GM21360 (cell line): ENCODE data around the gene GABBR2.

Experiments
- ATAC-seq: cut with Tn5 transposase; IDR thresholded peaks from one replicate; pipeline ENCODE4 v1.9.1; 2021; ENCODE audit warnings: mild to moderate bottlenecking, moderate library complexity; ENCODE audit not compliant: unreplicated experiment

The GABBR2 gene

DNA sequence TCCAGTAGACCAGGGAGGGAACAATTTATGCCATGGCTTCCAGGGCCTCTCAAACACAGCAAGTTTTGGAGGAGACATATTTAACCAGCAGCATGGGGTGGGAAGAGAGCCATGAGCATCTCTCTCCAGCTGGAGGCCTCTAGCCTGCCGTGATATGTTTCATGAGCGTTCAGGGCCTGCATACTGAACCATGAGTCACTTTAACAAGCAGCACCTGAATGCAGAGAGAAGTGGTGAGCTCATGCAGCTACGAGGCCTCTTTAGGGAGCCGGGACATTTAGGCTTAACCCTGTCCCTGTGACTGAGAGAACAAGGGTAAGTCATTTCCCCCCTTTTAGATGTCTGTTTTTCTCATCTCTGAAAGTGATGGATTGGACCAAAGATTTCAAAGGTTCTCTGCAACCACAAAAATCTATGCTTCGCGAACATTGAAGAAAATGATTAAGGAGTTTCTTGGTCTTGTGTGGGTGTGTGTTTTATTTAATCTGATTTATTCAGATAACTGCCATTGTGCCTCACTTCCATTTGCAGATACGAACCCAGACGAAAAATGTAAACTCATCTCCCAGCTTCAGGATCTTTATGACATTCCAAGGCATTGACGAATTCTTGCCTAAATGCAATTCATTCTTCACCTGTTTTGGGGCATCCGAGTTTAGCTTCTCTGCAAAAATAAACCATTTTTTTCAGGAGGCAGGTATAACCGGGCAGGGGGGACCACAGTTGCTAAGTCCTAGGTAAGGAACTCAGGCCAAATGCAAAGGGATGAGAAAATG is 157.0 kb downstream of the GABBR2 start:
- ATAC-seq = no peak

DNA sequence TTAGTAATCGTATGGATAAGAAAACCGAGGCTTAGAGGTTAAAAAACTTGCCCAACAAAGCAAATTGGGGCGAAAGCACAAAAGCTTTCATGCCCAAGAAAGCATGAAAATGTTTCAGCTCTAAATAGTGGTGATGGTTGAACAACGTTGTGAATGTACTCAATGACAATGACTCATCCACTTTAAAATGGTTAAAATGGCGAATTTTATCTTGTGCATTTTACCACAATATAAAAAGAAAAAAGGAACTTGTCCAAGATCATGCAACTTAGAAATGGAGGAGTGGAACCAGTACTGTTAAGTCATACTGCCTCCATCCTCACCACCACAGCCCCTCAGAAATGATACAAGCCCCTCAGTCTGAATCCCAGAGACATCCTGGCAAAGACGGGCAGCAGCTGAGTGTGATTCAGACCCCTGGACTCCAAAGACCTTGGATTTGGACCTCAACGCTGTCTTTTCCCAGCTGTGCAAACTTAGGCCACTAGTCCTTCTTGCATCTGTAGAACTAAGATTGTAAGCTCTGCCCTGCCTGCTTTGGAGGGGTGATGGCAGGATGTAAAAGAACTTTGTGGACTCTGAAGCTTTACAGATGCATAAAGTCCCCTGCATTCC is 158.4 kb downstream of the GABBR2 start:
- no peak for ATAC-seq

DNA sequence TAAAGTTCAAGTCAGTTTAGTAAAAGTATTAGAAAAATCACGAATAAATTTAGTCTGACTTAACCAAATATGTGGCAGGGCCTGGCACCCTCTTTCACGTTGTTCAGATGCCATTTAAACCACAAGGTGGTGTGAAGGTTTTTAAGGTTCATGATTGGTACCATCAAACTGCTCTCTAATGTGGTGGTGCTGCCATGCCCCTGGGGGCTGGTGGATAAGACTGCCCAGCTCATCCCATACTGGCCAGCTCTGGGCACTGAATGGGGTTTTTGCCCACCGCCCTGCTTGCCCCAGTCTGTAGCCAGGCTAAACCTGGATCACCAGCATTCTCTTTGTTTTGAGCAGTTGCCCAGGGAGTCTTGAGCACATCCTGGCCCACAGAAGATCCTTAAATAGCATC is 159.3 kb downstream of the GABBR2 start:
- no peak for ATAC-seq

DNA sequence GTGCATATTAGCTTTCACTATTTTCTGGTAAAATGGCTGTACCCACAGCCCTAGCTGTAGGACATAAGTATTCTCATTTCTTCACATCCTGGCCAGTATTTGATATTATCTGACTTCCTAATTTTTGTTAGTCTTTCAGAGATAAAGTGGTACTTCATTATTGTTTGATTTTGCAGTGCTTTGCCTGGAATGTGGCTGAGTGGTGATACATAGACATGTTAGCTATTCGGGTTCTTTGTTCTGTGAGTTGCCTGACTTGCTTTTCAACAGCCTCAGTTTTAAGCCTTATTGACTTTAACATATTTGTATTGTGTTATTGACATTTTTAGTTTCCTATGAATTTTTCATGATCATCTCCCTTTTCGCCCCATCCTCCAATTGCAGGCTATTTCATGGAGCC is 161.1 kb downstream of the GABBR2 start:
- ATAC-seq = no peak

DNA sequence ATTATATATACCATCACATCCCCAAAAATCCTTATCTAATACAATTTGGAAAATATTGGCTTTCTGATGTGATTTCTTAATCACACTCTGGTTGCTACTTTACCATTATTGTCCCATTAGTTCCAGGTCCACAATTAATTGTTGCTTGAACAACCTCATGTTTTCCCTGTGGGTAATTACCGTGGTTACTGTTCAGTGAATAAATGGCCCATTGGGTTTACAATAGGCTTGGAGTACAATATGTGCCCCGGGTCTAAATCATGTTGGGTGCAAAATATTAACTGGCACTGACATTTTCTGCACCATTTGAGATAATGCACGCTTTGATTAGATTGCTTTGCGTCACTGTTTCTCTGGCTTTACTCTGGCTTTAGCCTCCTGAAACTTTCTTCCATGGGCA is 163.7 kb downstream of the GABBR2 start:
- no peak for ATAC-seq

DNA sequence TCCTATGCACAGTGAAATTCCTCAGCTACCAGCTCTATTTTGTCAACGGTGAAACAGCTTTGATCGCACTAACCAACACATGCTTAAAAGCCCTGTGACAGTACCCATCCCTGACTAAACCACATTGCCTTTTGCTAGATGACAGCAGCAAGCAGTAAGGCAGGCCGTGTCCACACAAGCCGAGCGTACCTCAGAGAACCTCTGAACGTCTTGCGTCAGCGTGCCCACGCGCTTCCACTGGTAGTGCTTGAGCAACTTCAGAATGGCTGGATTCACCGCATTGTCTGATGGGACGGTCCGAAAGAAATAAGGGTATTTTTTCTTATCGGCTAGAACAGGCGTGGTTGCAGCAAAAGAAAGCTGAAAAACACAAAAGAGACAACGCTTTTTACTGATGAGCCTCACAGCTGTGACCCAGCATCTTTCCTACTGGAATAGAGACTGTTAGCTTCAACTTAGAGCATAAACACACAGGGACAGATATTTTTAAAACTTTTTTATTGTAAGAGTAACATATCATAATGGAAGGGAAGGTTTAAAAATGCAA is 167.0 kb downstream of the GABBR2 start:
- ATAC-seq = no peak

DNA sequence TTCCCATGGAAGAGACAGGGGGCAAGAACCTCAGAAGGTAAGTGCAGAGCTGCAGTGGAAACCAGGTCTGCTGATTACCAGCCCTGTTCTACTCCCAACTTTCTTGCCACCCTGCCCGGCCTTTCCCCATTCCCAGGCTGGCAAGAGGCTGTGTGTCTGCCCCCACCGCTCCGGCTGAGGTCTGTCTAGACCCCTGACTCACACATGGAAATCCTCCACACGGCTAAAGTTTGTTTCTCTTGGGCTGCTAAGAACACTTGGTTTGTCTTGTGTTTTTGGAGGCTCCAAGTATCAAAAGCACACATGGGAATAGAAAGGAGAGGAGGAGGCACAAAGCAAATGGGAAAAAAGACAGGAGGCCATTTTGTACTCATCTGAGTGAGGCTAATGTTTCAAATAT is 168.3 kb downstream of the GABBR2 start:
- ATAC-seq = no peak

DNA sequence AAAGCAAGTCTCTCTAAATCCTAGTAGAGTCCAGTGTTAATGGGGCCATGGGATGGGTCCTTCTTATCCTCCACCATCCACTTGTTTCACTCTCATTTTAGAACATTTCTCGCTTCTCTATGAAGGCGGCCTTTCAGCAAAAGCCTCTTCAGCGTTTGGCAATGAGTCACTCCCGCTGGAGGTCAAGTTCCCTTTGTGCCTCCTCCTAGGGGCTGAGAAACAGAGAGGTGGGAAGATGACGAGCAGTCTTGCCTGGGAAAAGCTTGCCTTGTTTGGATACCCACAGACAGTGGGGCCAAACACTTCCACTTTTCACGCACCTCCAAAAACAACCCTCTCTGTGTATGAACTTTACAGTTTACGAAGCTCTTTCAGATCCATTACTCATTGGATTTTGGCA is 168.8 kb downstream of the GABBR2 start:
- no peak for ATAC-seq

DNA sequence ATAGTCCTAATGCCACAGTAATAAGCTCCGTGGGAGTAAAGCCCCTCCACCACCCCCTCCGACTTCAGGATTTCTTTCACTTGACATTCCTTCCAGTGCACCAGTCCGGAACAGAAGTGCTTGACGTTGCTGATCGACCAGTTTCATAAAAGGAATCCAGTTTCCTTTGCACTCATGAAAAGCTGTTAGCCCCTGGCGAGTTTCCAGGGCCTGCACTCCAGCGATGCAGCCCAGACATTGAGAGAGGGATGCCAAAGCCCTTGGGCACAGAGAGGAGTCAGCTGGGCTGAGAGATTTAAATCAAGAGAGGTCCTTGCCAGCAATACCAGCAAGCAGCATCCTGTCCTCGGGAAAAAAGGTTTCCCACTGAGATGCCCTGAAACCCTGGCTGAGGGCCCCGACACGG is 170.1 kb downstream of the GABBR2 start:
- ATAC-seq = no peak

DNA sequence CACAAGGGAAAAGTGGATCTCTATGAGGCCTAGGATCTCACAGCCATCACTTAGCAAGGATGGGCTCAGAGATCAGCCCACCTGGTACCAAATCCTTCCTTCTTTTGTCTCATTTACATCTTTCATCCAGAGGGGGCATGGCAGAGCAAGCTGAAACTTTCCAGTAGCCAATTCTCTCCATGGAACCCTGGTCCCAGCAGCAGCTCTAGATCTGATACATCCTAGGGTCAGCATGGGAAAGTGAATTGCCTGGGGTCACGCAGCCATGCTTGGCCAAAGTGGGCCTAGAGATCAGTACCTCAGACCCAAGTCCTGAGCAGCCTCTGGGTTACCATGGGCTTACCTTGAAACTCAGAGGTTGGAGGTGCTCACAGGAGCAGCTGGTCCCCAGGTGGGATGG is 170.5 kb downstream of the GABBR2 start:
- ATAC-seq = no peak

DNA sequence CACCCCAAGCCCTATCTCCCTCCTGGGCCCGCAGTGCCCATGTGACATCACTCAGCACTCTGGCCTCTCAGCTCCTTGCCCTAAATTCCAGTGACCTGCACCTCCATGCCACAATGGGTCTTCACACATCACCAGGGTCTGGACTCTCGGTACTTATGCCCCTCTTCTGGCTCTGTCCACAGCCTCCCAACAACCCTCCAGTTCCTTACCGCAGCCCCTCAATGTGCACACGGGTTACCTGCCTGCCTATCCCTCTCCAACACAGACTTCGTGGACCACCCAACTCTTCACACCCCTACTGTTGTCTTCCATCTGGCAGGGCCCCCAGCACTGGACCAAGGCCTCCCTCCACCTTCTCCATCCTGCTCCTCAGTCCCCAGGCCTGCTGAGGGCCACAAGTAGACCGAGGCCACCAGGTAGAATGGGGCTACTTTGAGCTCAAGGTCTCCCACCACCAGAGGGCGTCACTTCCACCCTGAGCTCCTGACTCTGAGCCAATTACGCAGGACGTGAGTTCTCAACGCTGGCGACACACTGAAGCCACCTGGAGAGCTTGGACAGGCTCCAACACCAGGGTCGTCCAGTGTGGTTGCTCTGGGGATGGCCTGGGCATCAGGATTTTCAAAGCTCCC is 172.1 kb downstream of the GABBR2 start:
- no peak for ATAC-seq

DNA sequence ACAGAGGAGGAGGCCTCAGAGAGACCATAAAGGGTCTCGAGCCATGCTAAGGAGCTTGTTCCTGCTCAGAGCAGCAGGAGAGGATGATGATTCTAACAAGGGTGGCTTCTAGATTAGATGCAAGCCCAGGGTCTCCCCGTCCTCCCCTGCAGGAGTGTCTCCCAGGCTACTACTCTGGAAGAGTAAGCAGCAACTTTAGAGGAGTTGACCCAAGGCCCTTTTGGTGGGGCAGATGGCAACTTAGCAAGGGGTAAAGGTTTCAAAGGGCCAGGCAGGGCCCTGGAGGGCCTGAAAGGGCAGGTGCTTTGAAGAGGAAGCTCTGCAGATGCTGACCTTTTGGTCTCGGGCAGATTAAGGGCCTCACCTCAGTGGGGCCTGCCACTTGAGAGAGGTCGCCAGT is 174.9 kb downstream of the GABBR2 start:
- no peak for ATAC-seq

DNA sequence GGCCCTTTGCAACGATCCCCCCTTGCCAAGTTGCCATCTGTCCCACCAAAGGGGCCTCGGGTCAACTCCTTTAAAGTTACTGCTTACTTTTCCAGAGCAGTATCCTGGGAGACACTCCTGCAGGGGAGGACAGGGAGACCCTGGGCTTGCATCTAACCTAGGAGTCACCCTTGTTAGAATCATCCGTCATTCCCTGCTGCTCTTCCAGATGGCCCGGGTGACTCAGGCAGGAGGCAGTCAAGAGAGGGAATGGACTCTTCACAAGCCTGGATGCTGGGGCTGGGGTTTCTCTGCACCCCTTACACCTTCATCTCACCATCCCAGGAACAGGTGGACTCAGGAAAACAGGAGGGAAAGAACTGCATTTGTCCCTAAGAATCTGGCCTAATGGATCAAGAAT is 175.6 kb downstream of the GABBR2 start:
- ATAC-seq = no peak

DNA sequence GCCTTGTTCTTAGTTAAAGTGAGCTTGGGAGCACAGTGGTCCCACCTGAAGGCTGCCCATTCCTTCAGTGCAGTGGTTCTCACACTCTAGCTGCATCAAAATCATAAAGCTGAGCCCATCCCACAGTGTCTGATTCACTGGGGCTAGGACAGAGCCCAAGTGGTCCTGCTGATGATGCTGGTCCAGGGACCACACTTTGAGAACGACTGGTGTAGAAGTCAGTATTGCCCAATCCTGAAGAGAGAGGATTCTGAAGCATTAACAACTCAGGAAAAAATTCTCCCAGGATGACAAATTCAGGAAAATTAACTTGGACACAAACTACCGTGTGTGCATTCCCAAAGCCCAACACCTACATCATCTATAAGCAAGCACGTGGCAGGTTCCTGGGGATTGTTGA is 176.2 kb downstream of the GABBR2 start:
- ATAC-seq = no peak

DNA sequence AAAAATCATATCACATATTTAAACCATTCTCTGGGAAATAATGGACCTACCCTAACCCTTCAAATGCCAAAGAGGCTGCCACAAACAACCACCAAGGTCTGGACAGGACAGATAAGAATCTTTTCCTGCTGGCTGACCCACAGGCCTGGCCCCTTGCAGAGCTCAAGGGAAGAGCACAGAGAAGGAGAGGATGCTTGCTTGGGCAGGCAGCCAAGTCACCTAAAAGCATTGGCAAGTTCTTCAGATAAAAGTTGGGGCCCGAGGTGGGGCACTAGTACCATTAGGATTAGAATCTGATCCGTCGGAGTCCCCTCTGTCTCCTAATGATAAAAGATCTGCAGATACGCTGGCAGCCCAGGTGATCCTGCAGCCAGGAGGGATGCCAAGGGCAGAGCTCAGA is 176.6 kb downstream of the GABBR2 start:
- no peak for ATAC-seq

DNA sequence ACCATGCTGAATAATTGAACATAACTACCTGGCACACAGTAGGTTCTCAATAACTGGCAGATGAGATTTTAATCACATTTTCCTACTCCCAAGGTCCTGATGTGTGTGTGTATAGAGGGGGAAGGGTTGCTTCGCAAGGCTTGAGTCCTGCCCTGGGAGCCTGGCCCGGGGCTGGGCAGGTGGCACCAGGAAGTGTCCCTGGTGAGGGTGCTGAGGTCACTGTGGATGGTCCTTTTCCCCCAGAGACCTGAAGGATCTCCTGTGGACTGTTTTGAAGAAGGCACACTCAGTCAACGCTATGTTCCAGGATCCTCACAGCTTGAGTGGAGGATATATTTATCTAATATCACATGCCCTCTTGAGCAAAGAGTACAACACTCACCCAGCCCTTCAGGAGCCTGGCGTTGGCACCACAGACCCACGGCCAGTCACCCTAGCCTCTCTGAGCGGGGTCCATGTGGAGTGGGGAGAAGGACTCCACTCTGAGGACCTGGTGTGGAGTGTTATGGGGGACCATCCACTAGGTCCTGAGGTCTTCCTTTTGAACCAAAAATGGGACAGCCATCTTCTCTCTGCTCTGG is 177.8 kb downstream of the GABBR2 start:
- ATAC-seq = no peak

DNA sequence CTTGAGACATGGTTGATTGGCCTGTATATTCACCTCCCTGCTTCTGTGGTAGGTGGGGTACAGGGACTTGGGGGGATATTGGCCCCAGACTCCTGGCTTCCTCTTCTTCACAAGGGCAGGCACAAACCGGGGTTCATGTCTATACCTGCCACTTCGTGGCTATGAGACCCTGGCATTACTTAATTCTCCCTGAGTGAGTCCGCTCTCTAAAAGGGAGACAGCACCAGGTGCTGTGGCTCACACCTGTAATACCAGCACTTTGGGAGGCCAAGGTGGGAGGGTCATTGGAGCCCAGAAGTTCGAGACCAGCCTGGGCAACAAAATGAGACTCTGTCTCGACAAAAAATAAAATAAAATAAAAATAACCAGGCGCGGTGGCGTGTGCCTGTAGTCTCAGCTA is 178.5 kb downstream of the GABBR2 start:
- no peak for ATAC-seq

DNA sequence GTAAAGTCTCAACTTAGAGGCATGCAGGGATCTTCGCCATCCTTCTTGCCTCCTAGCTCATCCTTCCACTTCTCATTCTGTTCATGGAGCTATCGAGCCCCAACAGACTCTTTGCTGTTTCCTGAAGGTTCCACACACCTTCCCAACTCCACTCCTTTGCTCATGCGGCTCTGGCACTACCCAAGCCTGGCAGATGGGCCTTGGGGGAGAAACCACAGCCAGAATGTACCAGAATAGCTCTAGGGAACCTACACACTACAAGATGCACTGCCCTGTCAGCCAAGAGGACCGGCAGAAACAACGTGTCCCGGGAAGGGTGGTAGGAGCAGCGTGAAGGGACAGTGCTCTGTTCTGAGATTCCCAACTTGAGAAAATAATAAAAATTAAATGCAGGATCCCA is 178.9 kb downstream of the GABBR2 start:
- no peak for ATAC-seq

DNA sequence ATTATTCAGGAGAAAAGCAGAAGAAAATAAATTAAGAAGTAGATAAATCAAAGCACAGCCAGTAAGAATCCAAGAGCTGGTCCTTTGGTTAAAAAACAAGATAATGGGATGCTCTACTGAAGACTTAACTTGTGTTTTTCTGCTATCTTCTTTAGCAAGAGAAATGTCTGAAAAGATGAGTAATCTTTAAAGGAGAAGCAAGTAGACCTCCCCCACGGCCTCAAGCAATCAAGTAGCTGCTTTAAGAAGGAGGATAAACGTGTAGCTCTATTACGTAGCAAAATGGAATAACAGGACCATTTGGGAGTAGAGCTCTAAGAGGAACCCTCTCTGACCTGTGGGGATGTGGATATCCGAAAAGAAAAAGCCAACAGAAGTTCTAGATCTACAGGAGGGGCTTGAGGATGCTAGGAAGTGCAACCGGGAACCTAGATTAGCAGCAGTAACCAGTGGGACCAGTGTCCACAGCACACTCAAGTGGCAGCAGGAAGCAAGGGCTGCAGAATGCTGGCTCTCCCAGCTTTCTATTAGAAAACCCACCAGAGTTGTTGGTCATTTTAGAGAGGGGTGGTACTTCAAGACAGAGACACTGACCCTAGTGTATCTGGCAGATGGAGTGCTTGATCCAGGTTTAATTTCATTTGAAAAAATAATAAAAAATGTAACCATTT is 185.4 kb downstream of the GABBR2 start:
- no peak for ATAC-seq

DNA sequence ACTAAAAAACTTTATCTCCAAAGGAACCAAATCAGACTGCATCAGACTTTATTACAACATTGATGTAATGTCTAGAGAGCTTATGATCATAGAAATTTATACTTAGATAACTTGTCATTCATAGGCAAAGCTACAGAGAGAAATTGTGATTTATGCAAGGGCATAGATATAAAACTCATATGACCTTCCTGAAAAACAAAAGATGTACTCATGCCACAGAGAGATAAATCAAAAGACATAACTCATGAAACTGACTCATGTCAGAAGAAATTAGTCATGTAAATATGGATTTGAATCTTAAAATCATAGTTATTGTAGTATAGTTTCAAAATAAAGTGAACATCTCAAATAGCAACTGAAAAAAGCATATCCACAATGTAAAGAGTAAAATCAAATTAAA is 186.2 kb downstream of the GABBR2 start:
- ATAC-seq = no peak

DNA sequence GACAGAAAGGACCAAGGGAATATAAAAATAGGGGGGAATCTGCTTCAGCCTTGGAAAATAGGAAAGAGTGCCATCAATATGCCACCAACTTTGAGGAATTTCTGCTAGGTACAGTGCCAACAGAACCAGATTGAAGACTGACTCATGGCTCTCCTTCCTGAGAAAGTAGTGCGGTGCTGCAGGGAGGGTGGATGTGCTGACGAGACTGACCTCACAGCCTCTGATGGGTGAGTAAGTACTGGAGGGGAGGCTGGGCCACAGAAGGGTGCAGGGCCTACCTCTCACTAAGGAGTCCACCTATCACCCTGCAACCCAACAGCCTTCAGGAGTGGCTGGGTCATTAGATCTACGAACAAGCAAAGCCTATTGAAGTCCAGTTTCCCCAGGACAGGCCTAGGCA is 187.6 kb downstream of the GABBR2 start:
- no peak for ATAC-seq
